GM18508 (cell line): ENCODE data around the gene KRT6A.

Experiments used
- ATAC-seq: cut with Tn5 transposase; IDR thresholded peaks from one replicate; pipeline ENCODE4 v1.9.1; 2021; ENCODE audit warnings: moderate number of reproducible peaks; ENCODE audit not compliant: insufficient read depth, unreplicated experiment

The KRT6A gene

DNA sequence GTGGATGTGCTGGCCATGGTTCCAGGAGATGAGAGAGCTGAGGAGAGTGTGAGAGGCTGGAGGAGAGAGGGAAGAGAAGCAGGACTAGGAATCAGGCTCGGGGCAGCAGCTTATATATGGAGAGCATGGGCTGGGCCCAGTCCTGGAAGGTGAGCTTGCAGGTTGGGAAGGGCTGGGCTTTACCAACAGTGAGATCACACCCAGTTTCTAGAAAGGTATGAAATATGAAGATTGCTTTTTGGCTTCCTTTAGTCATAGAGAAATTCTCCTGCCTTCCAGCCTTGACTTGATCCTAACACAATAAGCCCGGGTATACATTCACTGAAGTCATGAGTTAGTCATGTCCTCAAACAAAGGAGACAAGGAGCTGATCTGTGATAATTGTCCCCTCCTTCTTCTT lies at the start of gene KRT6A:
TSS of gene KRT6A (minus strand) at position 86 of the 400 bp plus-strand sequence. CDS start at position 17, 69 bp downstream.
- no peak for ATAC-seq

DNA sequence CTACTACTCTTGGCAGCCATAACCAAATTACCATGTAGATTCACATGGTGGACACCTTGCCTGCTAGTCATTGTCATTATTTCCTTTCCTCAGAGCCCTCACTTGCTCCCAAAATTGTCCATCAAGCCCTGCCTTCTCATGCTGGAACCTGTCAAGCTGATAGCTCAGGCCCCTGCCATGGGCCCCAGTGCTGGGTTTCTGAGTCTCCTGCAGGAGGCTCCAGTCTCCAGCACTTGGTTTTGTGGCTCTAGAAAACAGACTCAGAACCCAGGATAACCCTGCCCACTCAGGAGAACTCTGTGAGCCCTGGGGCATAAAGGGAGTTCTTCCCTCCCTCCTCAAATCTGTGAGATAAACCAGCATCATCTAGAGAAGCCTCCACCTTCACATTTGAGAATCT lies 49.1 kb upstream of the KRT6A start:
- no peak for ATAC-seq

DNA sequence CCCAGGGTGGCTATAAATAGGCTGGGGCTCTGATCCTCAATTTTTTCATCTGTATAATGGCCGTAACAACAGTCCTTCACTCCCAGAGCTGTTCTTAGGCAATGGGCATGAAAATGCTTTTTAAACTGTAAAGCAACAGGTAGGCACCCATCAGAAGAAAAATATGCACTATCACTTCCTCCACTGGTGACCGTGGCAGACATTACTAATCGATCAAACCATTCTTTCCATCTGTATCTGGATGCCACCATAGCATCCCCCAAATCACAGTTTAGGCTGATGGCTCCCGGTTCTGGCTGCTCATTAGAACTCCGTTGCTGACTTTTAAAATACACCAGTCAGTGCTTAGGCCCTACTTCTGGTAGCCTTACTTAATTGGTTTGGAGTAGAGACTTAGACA lies 48.7 kb upstream of the KRT6A start:
- ATAC-seq: no peak

DNA sequence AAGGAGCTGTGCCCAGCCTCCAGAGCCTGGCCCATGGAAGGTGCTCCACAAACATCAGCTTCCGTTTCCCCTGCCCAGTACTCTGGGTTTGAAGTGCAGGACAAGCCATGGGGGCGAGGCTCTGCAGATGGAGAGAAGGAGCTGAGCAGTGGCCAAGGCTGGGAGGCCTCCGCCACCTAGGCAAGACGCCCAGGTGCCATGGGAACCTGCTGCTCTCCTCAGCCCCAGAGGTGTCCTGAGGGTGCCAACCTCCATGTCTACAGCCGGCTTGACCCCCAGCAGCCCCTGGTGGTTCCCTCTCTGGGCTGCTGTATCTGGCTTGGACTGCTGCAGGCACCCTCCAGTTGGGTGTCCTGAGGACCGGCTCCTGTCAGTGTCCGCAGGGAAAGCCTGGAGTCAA lies 47.5 kb upstream of the KRT6A start:
- ATAC-seq: no peak

DNA sequence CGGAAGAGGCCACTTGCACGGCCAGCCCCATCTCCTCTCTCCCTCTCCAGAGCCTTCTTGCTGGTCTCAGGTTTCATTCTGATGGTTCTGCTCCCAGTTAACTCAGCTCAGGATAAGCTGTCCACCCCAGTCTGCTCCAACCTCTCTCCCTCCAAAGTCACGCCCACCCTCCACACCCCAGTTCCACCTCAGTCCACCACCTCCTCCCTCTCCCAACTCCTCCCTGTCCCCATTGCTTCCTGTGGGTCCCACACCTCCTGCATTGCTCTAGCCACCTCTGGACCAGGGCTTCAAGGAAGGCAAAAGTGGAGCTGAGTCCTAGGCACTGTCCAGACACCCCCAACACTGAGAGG lies 46.7 kb upstream of the KRT6A start:
- ATAC-seq: no peak

DNA sequence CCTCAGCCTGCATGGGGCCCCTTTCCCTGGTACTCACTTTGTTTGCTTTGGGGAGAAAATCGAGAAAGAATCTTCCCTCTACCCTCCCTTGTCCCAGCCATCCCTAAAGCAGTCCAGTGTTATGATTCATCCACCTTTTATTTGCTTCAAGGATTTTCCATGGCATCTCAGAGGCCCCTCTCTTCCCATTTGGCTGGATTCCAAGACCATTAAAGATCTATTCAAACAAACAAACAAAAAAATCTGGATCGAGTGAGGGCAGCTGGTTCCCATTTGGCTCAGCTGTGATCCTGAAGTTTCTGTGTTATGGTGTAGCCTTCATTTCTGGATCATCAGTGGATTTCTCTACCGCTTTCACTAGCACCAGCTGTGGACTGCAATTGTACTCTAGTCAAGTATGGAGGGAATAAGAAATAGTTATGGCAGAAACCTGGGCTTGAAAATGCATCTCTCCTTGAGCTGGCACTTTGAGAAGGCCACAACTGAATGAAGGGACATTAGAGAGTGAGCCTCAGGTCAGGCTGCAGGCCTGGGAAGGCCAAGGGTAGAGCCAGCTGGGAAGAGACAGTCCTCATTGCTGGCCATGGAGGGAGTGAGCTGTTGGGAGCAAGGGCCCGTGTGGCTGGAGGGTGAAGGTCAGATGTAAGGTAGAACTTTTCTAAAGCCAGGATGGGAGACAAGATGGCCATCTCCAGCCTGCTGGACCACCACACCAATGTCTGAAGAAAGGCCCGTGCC lies 46.2 kb upstream of the KRT6A start:
- ATAC-seq: no peak

DNA sequence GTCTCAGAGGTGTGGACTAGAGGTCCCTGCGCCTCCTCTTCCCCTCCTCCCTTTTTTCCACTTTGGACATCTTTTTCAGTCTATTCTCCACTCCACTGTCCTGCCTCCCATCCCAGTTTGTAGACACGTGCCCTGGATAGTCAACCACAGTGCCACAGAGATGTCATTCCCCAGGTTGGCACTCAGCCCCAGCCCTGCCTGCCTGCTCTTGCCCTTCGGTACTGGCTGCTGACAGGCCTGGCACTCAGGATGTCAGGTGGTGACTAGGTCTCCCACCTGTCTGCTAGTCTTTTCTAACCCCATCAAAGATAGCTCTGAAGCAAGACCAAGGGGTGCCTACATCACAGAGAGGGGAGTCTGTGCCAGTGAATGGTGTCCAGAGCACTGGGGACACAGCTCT lies 44.0 kb upstream of the KRT6A start:
- no peak for ATAC-seq

DNA sequence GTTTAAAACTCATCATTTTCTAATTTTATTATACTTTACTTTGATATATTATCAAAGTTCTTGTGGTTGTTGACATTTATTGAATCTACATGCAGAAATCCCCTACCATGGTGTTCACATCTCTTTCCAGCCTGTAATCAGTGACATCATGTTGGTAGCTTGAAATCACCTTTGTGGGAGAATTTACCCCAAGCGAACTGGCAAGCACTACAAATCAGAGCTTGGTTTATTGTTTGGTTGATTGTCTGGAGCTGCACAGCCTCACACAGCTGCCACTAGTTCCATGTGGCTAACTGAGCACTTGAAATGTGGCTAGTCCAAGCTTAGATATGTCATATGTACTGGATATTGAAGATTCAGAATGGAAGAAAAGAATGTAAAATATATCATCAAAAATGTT lies 42.5 kb upstream of the KRT6A start:
- ATAC-seq: no peak

DNA sequence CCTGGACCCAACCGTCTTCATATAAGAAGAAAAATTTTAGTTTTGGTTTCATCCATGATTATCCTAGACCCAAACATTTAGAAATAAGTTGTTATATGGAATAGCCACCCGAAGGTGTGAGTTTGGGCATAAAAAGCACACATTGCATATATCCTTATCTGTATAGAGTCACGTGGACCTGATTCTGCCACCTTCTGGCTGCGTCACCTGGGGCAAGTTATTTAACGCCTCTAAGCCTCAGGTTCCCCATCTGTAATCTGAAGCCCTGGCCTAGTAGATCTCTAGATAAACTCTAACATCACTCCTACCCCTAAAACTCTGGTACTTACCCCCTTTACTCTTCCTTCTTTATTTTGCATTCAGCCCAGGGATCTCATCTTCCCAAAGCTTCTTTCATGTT lies 41.4 kb upstream of the KRT6A start:
- ATAC-seq: no peak

DNA sequence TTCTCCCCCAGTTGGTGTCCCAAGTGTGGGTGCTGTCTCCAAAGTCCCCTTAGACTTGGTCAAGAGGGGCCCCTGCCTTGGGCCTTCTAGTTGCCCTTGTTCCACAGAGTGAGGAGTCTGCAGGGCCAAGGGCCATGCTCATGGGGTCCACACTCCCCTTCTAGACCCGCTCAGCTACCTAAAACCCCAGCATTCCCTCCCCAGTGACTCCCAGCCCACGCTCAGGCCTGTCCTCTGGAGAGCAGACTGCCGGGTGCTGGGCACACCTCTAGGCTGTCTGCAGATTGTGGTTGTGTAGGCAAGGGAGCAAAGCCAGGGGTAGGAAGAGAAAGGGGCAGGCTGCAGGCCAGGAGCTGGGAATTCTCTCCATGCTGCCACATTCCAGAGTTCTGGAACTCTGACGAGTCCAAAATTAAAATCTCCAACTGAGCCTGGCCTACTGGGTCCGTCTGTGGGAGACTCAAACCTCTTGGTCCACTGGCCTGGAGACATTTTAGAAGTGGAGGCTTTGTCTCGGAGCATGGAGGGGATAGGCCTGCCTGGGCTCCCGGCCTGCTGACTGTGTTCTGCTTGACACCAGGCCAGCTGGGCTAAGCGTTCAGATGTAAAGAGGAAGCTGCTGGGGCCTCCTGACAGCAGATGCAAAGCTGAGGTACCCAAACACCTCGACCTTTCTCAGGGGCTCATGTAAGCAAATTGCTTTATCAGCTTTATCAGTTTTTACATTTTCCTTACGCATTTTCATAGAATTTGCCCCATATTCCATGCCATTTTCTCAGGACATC lies 40.8 kb upstream of the KRT6A start:
- no peak for ATAC-seq

DNA sequence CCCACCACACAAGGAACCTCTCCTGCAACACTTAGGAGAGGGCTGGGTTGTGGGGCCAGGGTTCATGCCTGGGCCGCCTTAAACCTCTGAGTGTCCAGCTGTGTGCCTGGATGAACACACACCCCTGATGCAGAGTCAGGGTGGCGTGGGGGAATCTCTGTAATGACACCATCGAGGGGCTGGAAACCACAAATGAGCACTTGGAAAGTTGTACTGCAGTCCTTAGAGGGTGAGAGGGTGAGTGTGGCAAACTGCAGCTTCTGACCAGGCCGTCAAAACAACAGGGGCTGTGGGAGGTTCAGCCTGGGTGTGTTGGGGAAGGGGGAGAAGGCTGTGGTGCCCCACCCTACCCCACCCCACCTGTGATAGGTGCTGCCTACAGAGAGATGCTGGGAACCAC lies 39.6 kb upstream of the KRT6A start:
- no peak for ATAC-seq

DNA sequence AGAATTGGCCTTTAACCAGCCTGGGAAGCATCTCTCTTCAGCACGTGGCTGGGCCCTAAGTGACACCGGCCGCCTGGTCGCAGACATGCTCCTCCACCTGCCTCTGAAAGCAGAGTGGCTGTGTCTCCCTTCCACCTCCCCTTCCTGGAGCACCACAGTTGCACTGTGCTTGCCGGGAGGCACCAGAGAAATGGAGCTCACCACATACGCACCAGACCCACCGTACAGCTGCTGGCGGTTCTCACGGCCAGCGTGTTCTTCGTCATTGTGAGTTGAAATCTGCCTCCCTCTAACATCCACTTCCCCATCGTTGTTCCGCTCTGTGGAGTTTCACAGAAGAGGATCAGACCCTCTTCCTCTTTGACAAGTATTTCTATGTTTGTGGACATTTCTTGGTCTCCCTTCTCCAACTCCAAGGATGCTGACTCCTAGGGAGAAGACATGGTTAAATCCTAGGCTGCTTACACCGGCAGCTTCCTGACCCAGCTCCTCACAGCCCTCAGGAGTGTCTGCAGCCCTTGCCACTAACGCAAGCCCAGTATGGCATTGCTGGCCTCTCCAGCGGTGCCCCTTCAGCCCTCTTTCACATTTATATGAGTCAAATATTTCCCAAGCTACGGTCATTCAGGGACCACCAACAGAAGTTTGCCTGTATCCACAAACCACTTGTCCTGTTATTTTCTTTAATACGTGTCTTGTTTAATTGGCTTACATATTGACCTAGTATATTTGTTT lies 38.7 kb upstream of the KRT6A start:
- ATAC-seq: no peak

DNA sequence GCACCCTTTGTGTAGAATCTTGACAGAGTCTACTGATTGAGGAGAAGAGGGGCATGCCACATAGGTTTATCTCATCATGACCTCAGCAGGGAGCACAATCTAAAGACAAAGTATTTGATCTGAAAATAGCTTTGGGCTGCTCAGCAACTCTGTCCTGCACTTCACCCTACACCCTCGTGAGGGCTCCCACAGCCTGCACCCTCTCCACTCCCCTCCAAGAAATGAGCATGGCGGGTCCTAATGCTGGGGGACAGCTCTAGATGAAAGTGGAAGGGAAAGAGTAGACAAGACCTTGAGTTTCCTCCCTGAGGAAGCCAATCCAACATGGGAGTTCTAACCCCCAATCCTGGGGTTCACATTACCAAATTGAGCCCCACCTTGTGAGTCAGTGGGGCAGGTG lies 37.8 kb upstream of the KRT6A start:
- no peak for ATAC-seq

DNA sequence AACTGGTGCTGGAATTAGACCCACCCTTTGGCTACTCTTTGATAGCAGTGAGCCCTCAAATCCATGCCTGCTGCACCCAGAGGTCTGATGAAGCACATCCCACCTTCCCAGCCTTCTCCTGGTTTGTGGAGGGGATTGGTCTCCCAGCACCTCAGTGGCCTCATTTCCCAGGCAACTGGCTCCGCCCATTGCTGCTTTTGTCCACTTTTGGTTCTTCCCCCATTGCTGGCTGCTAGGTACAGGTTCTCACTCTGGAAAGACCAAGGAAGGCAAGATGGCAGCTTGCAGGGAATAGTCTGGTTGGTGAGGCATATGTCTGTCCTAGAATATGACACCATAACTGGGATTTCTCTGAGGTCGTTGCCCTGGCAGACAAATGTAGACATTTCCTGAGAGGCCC lies 37.3 kb upstream of the KRT6A start:
- ATAC-seq: no peak

DNA sequence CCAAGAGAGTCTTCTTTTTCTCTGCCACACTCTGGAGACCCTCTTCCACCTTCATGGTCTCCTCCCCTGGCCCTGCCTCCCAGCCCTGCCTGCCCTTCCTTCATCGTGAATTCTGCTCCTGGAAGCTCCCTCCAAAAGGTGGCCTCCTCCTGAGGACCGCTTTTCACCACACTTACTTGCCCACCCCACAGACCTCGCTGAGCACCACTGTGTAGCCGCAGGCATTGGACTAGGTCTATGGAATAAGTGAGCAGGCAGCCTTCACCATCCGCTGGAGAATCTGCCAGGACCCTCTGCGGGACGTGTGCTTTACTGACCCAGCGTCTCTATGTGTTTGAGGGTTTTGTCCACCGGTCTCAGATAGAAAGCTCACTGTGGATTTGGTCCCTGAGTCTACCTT lies 36.8 kb upstream of the KRT6A start:
- no peak for ATAC-seq

DNA sequence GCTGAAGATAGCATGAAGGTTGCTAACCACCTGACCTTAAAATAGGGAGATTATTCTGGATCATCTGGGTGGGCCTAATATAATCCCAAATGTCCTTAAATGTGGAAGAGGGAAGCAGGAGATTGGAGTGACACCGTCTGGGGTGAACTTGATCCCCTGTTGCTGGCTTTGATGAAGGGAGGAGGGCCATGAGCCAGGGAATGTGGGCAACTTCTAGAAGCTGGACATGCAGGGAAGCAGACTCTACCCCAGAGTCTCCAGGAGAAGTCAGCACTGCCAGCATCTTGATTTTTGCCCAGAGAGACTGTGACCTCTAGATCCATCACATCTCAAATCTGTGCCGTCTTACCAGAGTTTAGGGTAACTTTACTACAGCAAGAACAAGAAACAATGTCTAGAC lies 36.4 kb upstream of the KRT6A start:
- no peak for ATAC-seq

DNA sequence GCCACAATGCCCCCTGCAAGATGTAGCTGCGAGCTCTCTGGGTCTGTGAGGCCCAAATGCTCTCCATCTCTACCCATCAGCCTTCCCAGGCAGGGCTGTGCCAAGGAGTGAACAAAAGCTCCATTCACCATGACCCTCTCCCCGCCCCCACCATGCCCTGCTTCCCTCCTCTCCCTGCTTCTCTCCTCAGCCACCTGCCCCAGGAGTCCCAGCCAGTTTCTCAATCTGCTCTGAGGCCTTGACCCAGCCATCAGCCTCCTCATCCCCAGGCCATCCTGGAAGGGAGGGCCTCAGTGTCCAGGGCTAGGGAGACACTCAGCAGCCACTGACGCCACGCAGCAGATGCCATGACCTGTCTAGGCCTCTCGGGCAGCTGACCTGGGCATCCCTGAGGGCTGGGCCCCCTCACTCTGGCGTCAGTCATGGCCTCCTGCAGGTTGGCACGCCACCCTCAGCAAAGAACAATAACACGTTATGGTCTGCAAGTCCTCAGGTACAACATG lies 35.6 kb upstream of the KRT6A start:
- ATAC-seq: no peak

DNA sequence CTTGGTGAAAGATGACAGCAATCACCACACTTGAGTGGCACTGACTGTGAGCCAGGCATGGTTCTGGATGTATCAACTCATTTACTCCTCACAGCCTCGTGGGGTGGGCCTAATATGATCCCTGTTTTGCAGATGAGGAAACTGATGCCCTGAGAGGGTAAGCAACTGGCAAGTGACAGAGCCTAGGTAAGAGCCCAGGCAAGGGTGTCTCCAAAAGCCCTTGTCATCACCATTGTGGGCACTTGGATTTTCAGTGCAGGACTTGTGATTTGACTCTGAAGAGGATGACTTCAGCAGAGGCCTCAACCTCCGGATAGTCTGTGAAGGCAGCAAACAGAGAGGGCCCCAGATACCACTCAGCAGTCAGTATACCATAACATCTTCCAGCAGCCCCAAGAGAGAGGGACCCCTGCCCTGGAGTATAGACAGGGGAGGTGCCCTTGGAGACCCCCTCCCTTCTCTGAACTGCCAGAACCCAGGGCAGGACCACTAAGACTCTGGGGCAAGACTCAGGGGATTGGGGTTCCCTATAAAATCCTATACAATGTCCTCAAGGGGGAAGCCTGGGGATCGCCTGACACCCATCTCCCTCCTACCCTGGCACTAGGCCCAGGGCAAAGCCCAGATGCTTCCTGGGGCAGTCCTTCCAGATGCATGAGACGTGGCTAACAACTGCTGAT lies 34.2 kb upstream of the KRT6A start:
- no peak for ATAC-seq

DNA sequence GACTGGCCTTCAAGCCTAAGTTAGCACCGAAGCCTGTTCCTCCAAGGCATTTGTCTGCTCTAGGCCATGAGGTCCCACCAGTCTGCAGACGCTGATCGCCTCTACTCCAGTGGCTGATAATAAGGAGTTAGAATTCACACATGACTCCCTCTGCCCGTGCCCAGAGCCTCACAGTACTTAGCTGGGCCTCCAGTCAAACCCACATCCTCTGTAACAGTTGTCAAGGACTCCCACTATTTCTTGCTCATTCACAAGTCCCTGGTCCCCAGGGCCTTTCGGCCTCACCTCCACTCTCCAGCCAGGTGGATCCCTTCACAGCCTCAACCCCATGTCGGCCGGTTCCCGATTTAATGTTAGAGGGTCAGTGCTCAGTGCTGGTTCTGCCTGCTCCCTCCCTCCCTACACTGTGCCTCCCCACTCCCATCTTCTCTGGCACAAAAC lies 33.5 kb upstream of the KRT6A start:
- ATAC-seq: no peak

DNA sequence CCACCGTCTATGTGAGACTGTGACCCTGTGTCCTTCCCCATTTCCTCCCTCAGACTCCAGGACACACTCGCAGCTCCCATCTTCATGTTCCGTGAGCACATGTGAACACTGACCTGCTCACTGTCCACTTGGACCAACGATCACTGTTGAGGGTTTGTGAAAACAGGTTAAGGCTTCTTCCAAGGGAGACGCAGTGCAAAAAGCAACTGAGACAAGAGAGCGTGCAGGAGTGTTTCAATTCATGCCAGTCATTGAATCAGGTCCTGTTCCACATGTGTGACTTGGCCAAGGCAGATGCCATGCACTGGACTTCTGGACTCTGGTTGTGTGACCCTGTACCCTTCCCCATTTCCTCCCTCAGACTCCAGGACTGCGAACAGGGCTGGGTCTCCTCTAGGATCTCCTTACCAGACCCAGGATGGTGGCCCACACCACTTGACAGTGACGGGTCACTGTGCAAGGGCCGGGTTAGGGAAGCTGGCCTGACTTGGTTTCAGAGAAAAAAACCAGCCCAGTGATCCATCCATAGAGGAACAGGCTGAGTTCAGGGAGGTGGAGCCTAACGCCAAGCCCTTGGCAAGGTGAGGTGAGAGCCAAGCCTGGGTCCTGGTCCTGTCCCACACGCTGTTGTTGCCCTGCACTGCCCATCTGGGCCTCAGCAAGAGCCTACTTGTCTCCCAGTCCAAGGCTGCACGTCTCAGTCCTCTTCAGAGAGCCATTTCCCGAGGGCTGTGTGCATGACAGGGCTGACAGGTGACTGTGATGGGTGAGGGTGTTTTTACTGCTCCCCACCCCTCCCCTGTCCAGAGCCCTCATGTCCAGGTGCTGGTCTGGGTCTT lies 32.8 kb upstream of the KRT6A start:
- ATAC-seq: no peak
